Thyroid gland (tissue), 4 donors: ENCODE data around the gene HRH4.

Experiments
- CTCF ChIP-seq, 6 experiments: fragments of 200-600 bp in 3 of 6; fragments of 450-650 bp in 3 of 6; sonication (generic) in 3 of 6; IDR thresholded peaks; one replicate each; pipeline ENCODE4 v1.5.1; 2016 to 2019; ENCODE audit warnings: antibody characterized with exemption in 6 of 6, mild to moderate bottlenecking in 2 of 6, inconsistent platforms in 1 of 6, moderate library complexity in 1 of 6
- POLR2A ChIP-seq, 2 donors: fragments of 450-650 bp; IDR thresholded peaks; one replicate each; pipeline ENCODE4 v1.6.1; 2017; ENCODE audit warnings: antibody characterized with exemption in 2 of 2, mild to moderate bottlenecking in 2 of 2, moderate library complexity in 1 of 2

GRCh38 chr18:24515721-24516120 is 55.3 kb downstream of the HRH4 start:
- no peak for TF ChIP-seq CTCF (IDR thresholded peaks at IDR 0.05)
- TF ChIP-seq POLR2A (IDR thresholded peaks at IDR 0.05) = no peak
